Activated CD4-positive, alpha-beta T cell treated with anti-CD3 and anti-CD28 coated beads, Interleukin-10, Interleukin-2, amounts not matched to agents 100 ng/mL and 50 ng/mL, durations not matched to agents 16 hours and 8 hours (primary cell): ENCODE results near the gene HSPG2.
A peak's percentile ranks its signal among the peaks of the same experiment; 100 is the strongest.
"Not testable (repeated sequence)": the region's sequence is repeated elsewhere in the genome, so short reads cannot be mapped to it uniquely, and the experiment has no call there.

ENCODE experiments used
- DNase-seq: peaks from one replicate; pipeline ENCODE4 v3.0.0-alpha.2; 2020

HSPG2 gene

DNA sequence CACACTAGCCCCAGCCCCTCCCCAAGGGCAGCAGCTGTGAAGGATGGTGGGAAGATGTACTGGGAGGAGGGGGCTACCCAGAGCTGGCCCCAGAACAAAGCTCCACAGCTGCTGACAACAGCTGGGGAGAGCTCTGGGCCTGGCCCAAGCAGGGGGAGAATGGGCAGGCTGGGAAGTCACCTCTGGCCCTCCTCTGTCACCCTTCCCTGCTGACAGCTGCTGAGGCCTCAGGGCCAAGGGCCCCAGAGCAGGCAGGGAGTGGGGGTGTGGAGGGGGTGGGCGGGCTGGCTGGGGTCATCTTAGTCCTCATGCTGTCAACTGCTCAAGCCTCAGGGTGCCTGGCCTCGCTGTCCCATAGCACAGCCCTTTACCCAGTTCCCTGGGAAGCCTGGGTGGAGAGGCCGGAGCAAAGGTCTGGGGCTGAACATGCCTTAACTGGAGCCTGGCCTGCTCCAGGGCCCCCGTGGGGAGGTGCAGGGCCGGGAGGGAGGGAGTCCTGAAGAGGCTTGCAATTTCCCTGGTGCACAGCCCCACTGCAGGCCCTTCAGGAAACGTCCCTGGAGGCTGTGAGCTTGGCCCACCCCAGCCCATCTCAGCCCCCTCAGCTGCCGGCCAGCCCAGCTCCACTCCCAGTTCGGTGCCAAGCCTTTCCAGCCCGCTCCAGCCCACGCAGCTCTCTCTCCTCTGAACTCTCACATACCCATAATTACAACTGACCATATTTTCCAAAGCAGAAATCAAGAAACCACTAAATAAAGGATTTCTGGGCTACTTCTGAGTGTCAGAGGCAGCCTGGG, 25.7 kb downstream of the HSPG2 start:
- no peak for DNase-seq

DNA sequence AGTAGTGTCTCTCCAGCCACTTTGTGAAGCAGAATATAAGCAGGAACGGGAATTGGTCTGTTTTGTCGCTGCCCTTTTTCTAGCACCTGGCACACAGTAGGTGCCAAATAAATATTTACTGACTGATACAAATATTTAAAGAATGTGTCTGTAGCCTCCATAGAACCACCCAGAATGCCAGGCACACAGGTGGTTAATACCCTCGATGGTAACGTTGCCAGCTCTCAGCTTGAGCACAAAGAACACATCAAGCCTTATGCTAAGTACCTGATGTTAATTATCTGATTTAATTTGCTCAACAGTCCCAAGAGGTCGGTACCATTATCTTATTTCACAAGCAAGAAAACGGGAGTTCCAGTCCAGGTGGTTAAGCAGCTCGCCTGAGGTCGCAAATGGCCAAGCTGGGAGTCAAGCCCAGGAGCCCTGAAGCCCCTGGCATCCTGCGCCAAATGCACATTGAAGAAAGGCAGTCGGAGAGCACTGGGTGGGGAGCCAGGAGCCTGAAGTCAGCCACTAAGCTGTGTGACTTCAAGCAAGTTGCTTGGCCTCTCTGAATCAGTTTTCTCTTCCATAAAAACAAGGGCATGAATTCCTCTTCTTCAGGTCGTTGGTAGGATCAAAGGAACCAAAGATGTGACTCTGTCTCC, 26.4 kb downstream of the HSPG2 start:
- DNase-seq = no peak

DNA sequence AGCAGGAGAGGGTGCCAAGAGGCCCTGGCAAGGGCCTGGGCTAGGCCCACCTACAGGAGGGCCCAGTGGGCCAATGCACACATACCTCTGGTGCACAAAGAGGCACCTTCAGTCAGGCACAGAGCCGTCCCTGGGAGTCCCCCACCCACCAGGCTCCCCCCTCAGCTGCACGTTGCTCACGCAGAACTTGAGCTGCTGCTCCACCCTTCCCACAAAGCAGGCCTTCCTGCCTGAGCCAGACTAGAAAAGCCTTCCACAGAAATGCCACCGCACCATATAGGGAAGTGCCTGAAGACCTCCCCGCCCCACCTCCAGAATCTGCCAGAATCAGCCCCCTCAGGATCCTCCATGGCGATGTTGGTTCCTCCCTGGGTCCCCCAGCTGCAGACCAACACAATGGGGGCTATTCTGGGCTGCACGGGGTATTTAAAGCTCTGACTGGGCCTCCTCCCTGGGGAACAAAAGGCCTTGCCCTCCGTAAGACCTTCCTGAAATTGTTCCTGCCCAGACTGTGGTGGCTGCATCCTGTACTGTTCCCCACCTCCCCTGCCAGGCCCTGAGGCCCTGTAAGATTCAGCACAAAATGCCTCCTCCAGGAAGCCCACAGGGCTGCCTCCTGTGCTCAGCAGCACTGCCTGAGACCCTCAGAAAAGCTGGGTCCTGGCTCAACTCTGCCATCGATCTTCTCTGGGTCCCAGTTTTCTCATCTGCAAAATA, 27.2 kb downstream of the HSPG2 start:
- DNase-seq = no peak

DNA sequence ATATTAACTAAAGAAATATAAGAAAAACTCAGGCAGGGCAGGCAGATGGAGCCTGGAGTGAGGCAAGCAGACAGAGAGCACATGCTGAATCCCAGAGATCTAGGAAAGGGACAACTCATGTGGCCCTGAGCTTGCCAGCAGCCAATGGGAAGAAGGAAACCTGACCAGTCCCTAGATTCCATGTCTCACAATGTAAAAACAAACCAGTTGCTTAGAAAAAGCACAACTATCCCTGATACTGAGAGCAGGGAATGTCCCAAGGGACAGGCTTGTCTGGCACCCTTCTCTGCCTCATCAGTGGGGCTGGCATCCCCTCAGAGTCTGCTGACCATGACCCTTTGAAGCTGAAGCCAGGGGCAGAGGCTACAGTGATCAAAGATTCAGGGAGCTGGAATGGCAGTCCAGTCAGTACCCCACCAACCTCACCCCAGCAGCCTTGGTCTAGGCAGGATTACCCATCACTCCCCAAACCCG, 27.8 kb downstream of the HSPG2 start:
- DNase-seq = no peak

DNA sequence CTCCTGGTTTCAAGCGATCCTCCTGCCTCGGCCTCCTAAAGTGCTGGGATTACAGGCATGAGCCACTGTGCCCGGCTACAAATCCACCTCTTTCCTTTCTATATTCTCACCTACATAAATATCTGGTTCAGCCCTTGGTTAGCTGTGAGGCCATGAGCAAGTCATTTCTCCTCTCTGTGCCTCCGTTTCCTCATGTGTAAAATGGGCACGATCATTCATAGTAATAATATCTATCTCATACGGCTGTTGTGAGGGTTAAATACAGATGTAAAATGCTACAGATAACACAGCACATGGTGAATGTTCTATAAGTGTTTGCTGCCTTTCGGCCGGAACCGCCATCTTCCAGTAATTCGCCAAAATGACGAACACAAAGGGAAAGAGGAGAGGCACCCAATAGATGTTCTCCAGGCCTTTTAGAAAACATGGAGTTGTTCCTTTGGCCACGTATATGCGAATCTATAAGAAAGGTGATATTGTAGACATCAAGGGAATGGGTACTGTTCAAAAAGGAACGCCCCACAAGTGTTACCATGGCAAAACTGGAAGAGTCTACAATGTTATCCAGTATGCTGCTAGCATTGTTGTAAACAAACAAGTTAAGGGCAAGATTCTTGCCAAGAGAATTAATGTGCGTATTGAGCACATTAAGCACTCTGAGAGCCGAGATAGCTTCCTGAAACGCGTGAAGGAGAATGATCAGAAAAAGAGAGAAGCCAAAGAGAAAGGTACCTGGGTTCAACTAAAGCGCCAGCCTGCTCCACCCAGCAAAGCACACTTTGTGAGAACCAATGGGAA, 29.2 kb downstream of the HSPG2 start:
- not testable (repeated sequence) for DNase-seq

DNA sequence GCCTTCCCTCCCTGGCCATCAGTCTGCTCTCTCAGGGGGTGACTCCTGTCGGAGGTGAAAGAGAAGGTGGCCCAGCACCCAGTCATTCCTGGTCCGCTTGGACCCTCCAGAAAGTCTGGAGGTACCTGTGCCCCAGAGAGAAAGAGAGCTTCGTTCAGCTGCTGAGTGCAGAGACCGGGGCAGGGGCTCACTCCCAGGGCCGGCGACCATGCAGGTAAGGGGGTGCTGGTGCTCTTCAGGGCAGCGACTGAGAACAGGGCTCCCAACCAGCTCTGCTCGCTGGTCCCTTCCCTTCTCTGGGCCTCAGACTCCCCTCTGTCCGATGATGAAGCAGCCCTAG, 30.1 kb downstream of the HSPG2 start:
- no peak for DNase-seq

DNA sequence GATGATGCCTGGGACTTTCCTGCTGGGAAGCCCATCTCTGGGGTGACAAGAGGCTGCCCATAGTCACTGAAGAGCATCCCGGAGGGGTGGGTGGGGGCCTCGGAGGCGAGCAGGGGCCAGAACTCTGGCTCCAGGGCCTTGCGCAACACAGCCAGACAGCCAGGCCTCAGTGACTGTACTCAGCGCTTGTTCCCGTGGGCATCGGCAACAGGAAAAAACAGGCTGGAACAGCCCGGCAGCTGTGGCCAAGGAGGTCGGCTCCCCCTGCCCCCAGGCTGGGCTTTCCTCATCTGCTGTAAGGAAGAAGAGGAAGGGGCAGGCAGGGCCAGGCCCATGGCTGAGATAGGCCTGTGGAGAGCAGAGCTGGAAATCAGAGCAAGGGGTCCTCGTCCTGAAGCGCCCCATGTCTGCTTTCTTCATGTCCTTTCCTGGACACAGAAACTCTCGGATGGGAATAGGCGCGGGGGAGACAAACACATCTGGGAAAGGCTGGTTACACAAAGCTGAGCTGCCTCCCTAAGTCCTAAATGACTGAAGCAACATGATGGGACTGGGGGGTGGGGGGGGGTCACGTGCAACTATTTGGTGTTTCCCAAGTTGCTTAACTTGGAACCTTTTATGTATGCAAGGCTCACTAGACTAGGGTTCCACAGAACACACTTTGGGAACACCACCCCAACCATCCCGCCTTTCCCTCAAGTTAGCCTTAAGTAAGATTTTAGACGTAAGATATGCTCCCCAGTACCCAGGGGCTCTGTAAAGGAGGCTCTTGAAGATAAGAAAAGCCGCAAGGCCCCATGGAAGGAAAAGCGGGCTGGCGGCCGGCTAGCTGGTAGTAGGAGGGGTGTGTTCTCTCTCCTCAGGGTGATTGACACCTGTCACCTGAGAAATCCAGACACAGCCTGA, 30.7 kb downstream of the HSPG2 start:
- no peak for DNase-seq

DNA sequence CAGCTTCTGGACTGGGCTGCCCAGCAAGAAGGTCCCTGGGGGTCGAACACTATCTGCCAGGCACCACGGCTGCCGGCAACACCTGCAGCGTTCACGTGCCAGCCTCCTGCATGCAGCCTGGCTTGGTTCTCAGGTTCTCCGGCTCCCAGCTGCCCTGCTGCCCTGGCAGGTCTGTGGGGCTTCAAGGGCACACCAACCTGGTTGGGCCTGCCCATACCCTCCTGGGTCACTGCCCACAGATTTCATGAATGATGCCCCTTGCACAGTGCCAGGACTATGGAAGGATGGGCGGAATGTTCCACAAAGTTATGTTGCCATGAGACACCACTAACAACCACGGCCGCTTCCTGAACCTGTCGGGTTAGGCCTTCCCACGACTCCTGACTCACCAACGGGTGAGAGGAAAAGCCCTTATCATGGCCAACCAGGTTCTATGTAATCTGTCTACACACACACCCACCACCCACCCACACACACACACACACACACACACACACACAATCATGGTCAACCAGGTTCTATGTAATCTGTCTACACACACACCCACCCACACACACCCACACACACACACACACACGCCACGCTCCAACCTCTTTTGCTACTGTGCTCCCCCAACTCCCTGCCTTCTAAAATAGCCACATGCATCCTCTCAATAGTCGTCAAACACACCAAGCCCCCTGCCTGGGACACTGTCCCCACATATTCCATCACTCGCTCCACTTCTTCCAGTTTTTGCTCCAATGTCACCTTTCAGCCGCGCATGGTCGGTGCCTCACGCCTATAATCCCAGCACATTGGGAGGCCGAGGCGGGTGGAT, 32.2 kb downstream of the HSPG2 start:
- DNase-seq = peak; percentile 21

DNA sequence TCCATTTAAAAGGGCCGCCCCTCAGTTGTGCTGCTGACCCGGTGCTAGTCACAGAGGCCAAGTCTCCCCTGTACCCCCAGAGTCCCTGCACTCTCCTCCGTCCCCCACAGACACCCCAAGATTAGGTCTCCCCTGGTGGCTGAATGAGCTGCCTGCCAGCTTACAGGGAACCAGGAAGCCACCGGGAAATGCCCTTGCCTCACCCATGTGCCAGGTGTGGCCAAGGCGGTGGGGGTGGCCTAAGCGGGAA, 32.7 kb downstream of the HSPG2 start:
- DNase-seq = no peak

DNA sequence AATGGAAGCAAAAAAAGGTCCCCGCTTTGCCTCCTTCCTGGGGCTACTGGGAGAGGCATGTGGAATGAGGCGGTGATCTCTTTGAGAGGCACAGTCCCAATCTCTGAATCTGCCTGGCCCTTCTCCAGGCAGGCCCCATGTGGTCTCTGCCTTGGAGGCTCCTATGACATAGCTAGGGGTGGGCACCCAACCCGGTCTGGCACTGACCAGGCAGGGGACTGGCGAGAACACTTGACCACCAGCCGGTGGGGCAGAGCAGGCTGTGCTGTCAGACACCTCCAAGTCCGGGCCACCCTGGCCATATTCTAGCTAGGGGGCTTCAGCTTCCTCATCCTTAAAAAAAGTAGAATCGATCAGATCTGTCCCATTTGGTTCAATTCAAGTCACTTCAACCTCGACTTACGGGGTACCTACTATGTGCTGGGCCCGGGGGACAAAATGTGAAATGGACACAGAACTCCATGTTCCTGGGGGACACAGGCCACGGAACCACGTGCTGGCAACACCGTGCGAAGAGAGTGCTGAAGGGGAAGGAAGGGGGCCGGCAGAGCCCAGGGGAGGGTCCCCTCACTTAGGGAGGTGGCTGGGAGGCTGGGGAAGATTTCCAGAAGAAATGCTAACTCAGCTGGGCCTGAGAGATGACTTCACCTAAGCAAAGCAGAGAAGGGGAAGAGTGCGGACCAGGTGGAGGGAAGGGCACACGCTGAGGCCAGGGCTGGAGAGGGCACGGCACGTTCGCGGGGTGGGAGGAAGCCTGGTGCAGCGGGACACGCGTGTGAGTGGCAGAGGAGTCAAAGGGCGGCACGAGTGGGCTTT, 33.3 kb downstream of the HSPG2 start:
- no peak for DNase-seq

DNA sequence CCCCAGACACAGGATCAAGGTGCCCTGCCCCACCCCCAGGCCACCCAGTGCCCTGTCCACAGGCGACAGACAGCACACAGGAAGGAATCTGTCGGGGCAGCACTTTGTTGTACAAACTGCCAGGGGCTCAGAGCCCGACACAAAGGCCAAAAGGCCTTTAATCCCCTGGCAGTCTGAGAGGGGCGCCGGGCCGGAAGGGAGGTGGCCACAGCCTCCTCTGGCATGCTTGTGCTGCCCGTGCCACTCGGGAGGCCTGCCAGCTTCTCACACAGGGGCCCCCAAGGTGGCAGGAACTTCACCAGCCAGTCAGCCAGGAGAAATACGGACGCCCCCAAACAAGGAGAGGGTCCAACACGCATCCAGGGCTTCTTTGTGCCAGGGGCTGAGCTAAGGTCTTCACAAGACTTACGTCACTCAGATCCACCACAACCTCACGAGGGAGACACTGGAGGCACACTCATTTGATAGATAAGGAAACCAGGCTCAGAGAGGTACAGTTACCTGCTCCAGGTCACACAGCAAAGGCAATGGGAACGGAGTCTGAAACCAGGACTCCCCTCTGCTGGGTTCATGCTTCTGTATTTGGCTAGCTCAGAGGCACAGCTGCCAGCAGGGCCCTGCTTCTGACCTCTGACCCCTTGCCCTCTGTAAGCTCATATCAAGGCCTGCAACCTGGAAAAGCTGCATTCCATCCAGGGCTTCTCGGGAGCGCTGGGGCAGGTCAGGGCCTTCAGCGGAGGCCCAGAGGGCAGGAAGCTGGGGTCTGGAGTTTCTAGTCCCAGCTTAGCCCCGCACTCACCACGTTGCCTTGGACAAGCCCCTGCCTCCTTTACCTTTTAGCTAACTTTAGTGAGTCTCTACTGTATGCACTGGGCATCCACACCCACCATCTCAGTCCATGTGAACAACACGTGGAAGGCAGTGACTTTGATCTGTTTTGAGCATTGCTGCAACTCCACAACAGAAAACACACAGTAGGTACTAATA, 34.8 kb downstream of the HSPG2 start:
- no peak for DNase-seq

DNA sequence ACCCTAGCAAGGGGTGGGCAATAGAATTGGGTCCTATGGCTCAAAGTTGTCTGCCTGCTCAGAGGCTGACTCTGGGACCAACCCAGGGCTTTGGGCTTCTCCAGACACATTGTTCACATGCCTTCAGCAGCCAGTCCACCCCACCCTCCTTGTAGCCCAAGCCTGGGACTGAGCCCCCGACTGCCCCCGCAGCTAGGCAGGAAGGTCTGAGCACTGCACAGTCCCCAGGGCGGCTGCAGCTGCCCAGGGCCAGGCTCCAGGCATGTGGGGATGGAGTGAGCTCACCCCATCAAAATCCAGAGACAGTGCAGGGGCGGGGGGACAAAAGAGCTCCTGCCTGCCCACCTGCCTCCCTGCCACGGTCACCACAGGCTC, 35.6 kb downstream of the HSPG2 start:
- DNase-seq = no peak

DNA sequence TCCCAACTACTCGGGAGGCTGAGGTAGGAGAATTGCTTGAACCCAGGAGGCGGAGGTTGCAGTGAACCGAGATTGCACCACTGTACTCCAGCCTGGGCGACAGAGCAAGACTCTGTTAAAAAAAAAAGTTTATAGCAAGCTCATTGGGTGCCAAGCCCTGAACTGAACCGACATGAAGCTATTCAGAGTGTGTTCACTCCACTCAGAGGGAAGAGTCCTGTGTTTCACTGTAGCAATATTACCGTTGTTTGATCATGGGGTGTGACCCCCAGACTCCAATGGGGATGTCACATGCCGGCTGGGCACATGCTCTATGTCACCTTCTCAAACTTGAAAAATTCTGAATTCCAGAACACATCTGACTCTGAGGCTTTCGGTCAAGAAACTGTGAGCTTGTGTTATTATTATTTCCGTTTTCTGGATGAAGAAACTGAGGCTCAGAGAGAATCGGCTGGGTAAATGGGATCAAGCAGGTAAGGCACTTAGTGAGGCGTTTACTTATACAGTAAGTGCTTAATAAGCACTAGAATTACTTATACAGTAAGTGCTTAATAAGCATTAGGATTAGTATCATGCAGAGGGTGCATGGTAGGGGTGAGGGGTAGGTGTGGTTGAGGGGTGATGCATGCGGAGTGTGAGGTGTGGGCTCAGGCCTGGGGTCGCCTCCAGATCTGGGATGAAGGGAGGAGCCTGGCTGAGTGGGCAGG, 36.2 kb downstream of the HSPG2 start:
- DNase-seq = no peak

DNA sequence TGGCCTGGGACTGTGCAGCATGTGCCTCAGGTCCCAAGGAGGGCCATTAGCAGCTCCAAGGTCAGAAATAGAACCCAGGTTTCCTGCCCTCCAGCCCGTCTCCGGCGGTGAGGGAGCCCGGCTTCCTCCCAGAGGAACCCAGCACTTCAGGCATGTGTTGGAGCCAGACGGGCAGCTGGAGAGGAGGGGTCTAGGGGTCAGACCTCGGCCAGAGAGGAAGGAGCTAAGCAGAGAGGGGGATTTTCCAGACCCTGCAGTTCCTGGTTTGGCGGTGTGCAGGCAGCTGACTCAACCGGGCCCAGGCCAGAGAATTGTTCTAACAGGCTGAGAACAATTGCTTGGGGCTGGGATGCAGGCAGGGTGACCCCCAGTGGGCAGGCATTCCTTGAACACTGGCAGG, 37.1 kb downstream of the HSPG2 start:
- DNase-seq = no peak

DNA sequence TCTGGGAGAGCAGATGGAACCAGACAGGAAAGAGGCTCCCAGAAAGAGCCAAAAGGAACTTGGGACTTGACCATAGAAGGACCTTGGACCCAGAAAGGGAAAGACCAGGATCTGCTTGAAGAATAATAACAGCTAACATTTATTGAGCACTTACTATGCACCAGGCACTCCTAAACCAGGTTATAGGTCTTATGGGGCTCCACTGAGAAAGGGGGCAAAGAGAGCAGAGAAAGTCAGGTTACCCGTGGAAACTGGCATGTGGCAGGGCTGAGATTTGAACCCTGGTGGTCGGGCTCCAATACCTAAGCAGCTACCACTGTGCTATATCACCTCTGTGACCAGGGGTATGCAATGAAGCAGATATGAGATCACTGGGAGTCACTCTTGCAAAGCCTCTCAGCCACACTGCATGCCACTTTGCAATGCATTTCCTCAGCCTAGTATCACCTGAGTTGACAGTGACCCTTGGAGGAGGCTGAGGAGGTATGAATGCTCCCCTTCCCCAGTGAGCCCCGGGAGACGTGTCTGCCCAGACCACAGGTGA, 37.8 kb downstream of the HSPG2 start:
- no peak for DNase-seq

DNA sequence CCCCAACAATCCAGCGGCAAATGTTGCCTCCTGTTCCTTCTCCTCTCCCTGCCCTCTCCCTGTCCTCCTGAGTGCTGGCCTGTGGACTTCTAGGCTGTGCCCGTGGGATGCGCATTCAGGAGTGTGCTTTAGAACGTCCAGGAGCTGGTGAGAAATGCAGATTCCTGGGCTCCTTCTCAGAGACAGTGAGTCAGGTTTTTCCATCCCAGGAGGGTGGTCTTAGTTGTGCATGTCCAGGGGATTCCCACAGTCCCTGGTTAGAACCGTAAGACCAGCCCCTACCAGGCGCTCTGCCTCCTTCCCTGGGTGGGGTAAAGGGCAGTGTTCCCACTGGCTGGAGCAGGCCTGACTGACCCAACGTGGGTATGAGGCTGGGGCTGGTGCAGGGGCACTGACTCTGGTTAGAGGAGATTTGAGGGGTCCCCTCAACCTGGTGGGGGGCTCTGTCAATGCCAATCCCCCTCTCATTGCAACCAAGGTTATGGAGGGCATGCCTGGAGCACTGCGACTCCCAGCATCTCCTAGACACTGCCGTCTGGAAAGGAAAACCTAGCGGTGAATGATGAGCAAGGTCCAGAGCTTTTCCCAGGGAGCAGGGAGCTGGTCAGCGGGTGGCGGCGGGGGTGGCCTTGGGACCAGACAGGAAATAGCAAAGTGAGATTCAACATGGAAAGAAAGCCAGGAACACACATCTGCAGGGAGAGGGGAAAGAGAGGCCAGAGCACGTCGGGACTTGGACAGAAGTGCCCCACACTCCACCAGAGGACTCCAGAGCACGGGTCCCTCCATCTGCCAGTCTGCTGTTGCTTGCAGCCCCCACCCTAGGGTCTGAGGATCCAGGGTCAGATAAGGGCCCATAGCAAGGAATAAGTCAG, 38.5 kb downstream of the HSPG2 start:
- DNase-seq = no peak

DNA sequence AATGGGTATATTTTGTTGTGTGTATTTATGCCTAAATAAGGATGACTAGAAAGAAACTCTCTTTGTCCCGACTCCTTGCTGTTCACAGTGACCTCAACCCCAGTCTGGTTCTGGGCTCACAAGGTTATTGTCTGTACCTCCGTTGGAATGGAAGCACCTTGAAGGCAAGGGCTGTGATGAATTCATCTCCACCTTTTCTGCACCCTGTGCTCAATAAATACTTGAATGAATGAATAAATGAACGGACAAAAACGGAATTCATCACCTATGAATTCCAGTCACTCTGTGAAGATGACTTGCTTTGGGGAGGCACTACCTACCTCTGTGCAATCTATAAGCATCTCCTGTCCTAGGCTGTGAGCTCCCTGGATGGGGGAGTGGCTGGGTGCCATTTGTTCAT, 39.3 kb downstream of the HSPG2 start:
- DNase-seq = no peak
